ENCODE data around the gene MLC1.
A peak's percentile ranks its signal among the peaks of the same experiment; 100 is the strongest.

The MLC1 gene

DNA sequence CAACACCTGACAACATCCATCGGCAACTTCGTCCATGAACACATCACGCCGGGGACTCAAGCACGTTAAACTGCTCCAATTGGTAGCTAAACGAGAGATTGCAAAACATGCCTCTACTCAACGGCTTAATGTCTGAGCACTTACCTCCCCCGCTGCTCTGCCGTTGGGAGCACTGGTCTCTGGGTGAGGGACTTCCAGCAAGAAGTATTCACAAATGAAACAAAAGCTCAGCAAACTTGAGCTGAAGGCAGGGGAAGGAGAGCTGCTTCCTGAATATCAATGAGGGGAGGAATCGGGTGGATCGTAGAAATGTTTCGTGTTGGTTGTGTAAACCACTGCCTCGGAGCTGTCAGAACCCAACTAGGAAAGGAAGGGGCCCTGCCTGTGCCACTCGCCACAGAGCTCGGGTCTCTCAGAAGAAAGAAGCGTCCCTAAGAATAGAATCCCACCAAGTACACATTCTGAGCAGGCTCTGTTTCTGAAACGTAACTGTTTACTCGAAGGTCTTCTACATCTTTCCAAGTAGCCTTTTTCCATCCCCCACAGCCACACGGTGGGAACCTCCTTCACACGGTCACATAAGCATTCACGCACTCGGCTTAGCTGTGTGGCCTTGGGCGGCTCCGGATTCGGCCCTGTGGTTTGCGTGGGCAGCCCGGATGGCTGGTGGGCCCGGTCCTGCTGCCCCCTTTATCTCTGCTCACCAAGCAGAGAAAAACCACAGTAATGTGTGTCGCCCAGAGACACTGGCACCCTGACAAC lies at the start of gene MLC1:
MLC1 (minus strand) TSS at position 216 of the 762 bp plus-strand sequence. CDS start 524 bp downstream, outside the sequence.
- no peak for DNase-seq

DNA sequence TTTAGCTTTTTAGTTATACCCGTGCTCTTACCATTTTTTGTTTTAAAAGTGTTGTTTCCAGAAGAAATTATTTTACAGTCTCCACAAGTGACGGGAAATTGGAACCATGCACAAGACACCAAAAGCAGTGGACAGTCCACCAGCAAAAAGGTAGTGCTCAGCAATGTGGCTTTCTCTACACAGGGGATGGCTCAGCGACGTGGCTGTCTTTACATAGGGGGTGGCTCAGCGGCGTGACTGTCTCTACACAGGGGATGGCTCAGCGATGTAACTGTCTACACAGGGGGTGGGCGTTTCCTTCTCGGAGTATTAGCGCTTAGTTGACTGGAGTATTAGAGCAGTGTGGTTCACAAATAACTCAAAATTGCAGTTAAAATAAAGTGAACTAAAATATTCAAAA lies 49.3 kb upstream of the MLC1 start:
- DNase-seq: no peak

DNA sequence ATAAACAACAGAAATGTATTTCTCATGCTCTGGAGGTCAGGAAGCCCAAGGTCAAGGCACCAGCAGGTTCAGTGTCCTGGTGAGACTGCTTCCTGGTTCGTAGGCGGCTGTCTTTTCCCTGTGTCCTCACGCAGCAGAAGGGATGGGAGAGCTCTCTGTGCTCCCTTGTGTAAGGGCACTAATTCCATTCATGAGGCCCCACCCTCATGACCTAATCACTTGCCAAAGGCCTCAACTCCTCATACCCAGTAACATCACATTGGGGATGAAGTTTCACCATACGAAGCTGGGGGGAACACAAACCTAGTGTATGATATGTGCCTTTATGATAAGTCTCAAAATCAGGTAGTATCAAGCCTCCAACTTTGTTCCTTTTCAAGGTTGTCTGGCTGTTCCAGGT lies 46.7 kb upstream of the MLC1 start:
- no peak for DNase-seq

DNA sequence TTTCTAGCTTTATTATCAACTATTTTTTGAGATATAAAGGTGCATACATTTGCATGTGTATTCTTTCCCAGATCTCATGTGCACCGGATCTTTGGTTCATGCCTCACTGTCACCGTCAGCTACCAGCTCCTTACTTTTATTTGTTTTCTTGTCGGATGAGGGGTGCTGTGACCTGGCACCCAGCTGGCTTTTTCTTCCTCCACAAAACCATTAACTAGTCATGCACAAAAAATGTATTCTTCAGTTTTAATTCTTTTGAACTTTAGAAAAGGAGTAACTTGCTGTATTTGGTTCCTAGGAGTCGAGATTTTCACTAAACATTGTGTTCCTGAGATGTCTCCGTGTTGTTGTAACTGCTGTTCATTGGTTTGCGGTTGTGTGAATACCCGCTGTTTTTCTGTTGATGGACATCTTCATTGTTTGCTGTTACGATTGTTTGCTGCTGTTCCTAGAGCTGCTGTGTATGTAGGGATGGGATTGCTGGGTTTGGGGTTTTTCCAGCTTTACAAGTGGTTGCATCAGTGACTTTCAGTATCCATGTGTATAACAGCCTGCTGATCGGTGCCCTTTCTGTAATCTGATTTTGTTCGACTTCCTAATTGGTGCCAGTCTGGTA lies 44.0 kb upstream of the MLC1 start:
- DNase-seq: peak; percentile 64

DNA sequence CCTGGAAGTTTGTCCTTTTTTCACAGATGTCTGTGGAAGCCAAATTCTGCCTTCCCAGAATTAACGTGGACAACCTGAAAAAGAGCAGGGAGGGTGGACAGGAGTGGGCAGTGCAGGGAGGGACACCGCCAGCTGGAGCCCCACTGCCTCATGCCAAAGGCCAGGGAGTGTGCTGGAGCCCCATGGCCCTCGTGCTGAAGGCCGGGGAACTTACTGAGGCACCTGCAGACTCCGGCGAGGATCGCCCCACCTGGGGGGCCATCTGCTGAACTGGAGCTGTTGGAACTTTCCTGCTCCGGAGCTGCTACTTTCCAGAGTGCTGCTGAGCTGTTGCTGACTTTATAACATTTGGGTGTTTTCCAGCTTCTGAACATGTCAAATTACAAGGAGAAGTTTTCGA lies 39.8 kb upstream of the MLC1 start:
- DNase-seq: no peak

DNA sequence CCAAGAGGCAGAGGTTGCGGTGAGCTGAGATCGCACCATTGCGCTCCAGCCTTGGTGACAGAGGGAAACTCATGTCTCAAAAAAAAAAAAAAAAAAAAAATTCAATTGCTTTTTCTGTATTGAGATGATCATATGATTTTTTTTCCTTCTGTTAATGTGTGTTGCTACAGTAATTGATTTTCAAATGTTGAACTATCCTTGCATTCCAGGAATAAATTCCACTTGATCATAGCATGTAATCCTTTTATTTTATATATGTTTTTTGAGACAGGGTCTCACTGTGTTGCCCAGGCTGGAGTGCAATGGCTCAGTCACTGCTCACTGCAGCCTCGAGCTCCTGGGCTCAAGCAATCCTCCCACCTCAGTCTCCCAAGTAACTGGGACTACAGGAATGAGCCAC lies 37.9 kb upstream of the MLC1 start:
- DNase-seq: no peak

DNA sequence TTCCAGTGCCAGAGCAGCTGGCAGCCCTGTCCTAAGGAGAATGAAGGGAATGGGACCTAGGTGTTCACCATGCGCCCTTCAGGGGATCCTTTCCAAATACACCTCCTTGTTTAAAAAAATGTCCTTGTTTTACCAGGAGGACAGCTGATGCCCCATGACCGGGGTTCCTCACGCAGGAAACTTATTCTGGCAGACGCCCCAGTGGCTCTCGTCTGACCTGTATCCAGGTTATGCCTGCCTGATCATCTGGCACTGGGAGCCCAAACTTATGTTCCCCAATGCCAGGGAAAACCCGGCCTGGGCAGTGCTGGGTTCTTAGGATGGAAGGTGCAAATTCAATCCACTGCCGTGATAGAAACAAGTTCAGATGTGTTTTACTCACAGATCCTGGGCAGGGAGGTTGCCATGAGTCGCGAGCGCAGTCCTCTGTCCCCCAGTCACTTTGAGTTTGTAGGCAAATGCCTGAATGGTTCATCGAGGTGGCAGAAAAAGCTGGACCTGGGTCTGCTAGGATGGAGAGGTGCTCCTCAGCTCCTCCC lies 36.0 kb upstream of the MLC1 start:
- no peak for DNase-seq

DNA sequence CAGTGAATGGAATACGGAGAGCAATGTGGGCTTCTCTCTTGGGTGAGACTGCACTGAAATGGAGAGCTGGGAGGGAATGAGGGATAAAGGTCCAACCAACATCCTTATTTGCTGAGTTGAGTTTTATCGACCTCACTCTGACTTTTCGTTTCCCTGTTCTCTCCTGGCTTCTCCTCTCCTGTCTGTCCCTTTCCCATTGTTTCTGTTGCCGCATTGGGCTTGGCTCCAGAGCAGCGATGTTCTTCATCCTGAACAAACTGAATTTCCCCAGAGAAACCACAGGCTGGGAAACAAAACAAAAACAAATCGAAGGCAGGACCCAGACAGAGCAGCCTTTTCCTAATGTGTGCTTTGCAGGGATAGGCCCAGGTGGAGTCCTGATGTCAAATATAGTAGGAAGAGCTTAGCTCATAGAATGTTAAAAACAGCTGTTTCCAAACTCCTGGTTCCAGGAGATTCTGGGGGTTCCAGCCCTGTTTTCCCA lies 34.6 kb upstream of the MLC1 start:
- DNase-seq: no peak

DNA sequence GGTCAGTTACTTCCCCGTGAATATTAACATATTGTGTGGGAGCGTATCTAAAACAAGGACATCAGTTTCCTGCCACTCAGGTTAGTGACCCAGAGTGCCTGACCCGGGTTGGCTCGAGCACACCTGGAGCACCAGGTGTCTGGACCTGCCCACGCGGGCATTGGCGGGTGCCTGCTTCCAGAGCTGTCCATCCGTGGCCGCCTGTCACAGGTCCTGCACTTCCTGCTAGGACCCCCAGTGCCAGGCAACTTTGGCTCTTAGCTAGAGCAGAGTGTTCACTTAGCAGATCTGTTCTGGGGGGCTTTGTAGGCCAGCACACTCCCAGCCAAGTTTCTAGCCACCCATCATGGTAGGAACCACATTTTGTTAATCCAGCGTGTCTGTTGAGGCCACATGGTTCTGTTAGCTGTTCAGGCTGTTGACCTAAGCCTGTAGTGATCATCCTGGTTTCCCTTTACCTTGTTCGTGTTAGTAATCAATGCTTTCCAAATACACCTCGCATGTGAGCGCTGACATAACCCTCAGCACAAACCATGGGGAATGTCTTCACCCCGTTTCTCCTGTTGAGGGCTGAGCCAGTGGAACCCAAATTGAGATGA lies 34.0 kb upstream of the MLC1 start:
- no peak for DNase-seq

DNA sequence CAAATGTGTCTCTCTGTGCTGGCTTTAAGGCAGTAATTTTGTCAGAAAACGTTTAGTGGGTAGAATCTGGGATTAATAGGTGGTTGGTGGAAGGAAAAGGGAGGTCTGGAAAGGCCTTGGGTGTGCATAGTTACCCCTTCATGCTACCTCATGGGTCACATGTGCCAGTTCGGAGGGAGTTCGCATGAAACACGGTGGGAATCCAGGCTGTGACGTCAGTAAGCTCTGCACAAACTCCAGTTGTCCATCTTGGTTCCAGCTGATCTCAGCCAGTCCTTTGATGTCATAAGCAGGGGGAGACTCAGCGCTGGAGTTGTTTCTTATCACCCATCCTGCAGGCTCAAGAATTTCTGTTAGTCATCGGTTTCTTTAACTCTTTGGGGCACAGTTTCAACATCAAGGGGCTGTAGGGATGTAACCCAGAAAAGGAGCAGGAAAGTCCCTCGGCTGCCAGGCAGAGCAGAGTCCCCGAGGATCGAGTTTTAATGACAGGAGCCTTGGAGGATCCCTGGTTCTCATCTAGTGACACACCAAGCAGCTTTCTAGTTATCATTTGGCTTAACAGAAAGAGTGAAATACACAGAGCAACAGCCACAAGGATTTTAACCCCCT lies 33.4 kb upstream of the MLC1 start:
- no peak for DNase-seq

DNA sequence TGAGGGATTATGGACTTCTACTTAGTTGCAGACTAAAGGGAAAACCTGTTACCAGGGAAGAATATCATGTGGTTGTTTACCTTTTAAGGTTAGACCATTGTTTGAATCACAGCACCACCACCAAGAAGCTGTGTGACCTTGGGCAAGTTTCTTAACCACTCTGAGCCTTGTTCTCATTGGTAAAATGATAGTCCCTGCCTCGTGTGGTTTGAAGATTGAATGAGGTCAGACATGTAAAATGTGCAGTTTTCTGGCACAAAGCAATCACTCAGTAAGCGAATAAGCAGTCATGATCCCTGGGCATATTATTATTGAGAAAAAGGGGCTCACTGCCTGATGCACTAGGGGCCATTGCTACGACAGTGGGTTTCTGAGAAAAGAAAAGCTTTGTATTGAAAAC lies 32.9 kb upstream of the MLC1 start:
- no peak for DNase-seq

DNA sequence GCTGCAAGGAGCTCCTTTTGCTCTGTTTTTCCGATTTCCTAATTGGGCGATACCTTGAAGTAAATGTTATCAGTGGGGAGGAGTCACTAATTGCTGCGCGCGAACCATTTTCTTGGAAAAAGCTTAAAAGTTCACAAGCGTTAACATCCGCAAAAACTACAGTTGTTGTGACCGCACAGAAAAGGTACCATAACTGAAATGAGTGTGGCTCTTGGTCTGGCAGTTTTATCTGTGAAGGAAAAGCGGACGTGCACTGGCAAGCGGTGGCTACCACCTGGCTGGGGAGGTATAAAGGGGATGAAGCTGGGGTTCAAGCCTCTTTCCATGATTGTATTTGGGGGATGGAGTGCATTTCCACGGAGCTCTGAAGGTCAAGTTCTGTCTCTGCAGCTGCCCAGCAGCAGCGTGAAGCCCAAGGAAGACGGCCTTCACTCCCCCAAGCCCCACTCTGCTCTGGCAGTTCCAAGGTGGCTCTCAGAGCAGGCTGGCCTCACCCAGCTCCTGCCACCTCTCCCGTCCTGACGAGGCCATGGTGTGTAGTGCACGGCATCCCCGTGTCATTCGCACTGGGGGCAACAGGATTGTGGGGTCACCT lies 32.0 kb upstream of the MLC1 start:
- no peak for DNase-seq

DNA sequence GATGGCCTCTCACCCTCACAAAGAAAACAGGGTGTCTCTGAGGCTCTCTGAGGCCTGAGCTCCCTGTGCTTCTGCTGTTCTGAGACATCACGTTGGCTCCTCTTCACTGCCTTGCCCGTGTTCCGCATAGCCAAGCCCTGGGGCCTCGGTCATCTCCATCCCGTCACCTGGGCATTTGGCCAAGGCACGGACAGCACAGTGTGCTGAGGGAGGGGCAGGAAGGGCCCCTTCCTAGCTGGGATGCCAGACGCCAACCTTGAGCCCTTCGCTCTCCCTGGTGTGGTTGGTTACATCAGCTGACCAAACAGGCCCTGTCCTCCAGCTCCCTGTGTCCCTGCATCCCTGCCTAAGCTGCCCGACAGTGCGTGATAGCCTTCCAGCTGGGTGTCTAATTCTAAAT lies 30.5 kb upstream of the MLC1 start:
- peak; percentile 13 for DNase-seq

DNA sequence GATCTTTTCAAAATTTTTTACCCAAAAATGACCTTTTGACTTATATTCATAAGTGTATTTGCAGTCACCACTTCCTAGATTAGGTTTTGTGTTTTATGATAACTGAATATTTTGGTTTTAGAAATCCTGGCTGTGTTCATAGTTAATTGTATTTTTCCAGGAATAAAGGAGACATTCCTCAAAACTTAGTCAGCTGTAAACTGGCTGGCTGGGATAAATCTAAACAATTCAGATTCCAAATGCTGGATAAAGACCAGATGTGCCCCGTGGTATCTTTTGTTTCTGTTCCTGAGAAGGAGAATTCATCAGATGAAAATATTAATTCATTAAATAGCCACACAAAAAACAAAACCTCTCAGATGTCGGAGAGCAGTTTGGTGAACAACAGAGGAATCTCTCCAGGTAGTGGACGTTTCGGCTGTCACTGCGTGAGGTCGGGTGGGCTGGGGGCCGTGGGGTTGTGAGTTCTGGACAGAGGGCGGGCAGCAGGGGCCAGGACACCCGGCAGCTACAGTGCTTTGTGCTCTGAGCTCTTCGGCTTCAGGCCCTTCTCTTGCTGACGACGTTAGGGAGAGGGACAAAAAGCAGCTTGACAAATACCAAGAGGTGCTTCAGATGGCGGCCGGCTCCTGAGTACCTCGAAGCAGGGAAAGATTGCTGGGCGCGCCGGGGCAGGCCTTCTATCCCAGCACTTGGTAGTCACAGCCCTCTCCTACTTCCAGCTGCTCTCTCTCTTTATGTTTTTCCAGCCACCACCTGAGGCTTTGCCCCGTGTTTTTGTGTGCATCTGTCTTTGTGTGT lies 29.2 kb upstream of the MLC1 start:
- no peak for DNase-seq

DNA sequence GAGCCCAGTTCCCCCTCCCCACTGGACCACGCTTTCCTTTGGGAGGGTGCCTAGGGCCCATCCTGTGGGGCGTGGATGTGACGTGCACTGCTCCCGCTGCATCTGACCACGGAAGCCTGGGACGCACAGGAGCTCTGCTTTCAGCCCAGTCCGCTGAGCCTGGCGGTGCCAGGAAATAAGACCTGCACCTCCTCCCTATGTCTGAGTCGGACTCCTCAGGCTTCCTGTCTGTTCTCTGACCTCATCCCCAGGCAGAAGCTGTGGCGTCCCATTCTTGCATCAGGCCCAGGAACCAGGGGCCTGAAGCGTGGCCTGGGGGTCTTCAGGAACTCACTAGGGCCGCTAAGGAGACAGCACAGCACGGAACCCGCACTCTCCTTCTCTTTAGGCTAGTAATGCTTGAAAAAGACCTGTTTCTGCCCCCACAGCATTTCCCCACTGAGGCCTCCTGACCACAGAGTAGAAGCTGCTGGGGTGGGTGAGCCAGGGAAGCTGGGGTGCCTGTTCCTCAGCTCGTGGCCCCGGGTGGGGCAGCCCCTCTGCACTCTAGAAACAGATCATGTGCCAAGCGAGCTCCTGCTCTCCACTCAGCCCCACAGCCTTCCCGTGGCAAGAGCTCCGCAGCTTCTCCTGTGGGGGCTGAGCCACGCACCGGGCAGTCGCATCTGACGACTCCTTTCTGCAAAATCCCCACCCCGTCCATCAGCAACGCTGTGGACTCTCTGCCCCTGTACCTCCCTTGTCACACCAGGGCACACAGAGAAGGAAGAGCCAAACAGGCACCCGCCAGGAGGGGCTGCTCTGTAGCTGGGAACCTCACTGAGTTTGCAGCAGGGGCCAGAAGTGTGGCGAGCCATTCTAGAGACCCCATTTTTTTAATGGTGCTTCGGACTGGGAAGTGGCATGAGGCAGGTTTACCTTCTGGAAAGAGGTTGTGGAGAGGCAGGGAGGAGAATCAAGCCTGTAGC lies 27.2 kb upstream of the MLC1 start:
- no peak for DNase-seq

DNA sequence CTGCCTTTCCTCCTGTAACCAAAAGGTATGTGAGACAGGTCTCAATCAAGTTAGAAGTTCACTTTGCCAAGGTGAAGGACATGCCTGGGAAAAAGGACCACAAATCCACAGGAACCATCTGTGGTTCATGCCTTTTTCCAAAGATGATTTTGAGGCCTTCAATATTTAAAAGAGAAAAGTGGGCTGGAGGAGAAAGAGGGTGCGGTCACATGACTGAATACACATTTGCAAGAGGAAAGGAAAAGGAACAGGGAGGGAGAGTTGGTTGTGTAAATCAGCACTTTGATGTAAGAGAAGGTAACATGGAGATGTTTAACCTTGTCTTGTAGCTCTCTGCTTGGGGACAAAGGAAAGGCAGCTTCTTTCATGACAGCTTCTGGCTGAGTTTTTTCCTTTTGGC lies 25.8 kb upstream of the MLC1 start:
- DNase-seq: no peak

DNA sequence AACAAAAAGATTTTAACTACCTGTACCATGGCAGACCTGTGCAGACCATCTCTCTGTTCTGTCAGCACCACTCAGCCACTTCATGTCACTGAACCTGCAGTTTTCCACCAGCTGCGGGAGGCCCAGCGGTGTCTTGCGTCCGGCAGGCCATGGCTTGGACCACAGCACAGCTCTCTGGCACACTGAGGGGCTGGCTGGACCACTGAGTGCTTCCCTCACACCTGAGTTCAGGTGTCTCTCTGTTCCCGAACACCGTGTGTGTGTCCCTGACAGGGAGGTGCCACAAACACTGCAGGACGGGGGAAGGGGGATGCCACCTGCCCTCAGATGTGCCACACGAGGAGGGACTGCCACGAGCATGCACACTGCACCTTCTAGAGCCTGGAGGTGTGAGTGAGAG lies 22.3 kb upstream of the MLC1 start:
- no peak for DNase-seq

DNA sequence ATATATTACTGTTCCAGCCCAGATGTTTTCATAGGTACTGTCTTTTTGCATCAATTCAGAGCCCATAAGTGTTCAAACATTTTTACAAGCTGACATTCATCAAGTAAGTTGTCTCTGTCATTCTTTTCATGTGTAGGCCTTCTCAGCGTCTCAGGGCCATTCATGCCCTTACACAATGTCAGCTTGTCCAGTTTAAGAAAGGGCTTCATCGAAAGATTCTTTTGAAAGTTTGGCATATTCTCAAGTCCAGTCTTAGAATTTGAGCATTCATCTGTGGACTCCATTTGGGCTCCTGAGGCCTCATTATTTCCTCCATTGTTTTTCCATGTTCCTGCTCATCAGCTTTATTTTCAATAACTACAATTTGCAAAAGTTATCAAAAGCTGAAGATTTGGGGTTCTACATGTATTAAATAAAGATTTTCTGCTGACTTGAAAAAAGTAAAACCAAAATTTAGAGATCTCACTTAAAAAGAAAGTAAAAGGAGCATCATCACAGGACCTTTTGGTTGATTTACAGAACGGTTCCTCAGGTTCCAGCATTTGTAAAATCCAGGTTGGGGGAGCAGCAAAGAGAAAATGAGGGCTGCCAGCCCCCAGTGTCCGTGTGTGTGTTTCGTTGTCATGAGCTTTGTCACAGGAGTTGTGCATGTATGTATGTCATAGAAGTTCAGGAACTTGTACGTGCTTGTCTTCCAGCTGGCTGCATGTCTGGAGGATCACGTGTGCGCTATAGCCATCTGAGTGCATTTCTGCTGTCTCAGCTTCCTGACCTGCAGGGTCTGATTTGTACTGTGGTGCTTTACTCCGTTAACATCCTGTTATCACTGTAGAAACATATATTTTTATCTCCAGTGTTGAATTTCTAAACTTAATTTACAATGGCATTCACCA lies 20.2 kb upstream of the MLC1 start:
- DNase-seq: no peak

DNA sequence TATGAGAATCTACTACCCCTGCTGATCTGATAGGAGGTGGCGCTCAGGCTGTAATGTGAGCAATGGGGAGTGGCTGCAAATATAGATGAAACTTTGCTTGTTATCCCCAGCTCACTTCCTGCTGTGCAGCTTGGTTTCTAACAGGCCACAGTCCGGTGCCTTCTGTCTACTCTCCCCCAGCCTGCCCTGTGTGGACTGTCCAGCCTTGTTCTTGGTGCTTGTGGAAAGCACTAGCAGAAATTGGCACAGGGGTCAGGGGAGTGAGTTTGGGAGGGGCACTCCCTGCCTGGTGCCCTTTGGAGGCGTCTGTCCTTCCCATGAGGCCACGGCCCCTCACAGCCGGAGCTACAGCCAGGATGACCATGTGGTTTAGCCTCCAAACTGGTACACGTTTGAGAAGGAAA lies 18.9 kb upstream of the MLC1 start:
- peak; percentile 11 for DNase-seq

DNA sequence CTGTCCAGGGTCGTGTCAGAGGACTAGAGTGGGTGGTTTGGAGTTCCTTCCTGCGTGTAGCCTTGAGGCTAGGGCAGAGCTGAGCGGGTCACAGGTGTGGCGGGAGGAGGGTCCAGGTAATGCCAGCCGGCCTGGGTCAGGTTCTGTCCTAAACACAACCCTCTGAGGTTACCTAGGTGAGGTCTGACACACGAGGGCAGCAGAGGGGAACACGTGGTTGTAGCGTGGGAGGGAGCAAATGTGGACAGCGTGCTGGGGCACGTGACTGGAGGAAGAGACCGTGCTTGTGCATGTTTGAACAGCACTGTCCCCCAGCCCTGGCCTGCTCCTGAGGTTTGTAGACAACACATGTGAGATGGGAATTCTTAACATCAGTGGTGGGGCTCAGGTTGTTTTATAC lies 17.7 kb upstream of the MLC1 start:
- no peak for DNase-seq
